Bronchial epithelial cell (primary cell): ENCODE results near the gene PFKFB3. TPM values are rescaled to one million over a fixed set of nuclear protein-coding genes. Genes with fewer than 3 reads are reported as not detected.
"Not testable (repeated sequence)": the region's sequence is repeated elsewhere in the genome, so short reads cannot be mapped to it uniquely, and the experiment has no call there.

Experiments
- DNase-seq: peaks from one replicate; pipeline ENCODE4 v3.0.0-alpha.2; 2010; ENCODE audit warnings: low read depth
- FAIRE-seq: peaks from 2 replicates; lab custom pipeline; 2011; peaks lifted over from hg19 to GRCh38; lab: Jason Lieb, UNC
- H3K27me3 ChIP-seq: 2 replicates; pipeline ENCODE4 v1.5.1; 2011; ENCODE audit warnings: low read length; ENCODE audit not compliant: control insufficient read depth, insufficient read depth
- H3K36me3 ChIP-seq: 2 replicates; pipeline ENCODE4 v1.5.1; 2011; ENCODE audit warnings: low read length; ENCODE audit not compliant: control insufficient read depth, insufficient read depth
- H3K4me3 ChIP-seq: 2 replicates; pipeline ENCODE4 v1.5.1; 2011; ENCODE audit warnings: mild to moderate bottlenecking, low read depth, low read length, control low read depth
- total RNA-seq: library from RNA; depleted of rRNA; stranded (reverse); fragments of >200 nt; gene quantifications from 2 replicates; pipeline ENCODE4 v1.2.1, GENCODE V29; 2014
- TF ChIP-seq, protein P1 (sequence below): IDR thresholded peaks from 2 replicates; pipeline ENCODE4 v1.5.1; 2011; ENCODE audit warnings: mild to moderate bottlenecking, moderate library complexity, low read length, control low read depth, inconsistent platforms; ENCODE audit not compliant: insufficient read depth, severe bottlenecking

The PFKFB3 gene
- total RNA-seq, 1 donor from 2014 or later: 18.7 TPM

DNA sequence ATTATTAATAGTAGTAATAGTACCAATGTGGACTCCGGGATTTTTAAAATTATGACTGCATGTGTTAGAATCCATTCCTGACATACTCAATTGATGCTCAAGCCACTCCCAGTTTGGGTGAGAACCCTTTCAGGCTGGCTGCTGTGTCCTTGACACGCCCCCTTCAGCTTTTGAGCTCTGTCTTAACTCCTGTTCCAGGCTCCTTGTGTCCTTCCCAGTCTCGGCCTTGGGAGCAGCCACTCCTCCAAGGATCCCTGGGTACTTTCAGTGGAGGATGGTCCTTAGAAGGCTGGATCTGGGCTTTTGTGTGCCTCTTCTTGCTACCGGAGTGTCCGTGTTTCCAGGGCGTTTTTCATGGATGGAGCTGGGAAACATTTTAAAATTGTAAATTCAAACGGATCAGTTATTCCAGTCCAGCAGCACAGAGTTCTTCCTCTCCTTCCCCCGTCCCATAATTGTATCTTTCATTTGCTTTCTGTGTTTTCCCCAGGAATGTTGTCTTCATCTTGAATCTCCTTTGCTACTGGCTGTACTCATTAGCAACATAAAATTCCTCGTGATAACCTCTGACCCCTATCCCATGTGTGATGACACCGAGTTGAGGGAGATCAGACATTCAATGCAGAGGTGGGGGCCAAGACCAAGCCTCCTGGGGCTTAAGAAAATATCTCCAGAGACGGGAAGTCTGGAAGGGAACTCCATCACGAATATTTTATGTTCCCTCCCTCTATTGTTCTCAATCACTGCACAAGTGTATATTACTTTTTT is 40.0 kb upstream of the PFKFB3 start:
- Histone ChIP-seq H3K27me3 (no peaks in the 10 kb centered on the region), H3K4me3 (no peak overlapping the region), H3K36me3 (peaks cover 4% of the 10 kb centered on the region)
- TF ChIP-seq, protein P1, sequence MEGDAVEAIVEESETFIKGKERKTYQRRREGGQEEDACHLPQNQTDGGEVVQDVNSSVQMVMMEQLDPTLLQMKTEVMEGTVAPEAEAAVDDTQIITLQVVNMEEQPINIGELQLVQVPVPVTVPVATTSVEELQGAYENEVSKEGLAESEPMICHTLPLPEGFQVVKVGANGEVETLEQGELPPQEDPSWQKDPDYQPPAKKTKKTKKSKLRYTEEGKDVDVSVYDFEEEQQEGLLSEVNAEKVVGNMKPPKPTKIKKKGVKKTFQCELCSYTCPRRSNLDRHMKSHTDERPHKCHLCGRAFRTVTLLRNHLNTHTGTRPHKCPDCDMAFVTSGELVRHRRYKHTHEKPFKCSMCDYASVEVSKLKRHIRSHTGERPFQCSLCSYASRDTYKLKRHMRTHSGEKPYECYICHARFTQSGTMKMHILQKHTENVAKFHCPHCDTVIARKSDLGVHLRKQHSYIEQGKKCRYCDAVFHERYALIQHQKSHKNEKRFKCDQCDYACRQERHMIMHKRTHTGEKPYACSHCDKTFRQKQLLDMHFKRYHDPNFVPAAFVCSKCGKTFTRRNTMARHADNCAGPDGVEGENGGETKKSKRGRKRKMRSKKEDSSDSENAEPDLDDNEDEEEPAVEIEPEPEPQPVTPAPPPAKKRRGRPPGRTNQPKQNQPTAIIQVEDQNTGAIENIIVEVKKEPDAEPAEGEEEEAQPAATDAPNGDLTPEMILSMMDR: no peak
- FAIRE-seq: no peak
- DNase-seq: no peak

DNA sequence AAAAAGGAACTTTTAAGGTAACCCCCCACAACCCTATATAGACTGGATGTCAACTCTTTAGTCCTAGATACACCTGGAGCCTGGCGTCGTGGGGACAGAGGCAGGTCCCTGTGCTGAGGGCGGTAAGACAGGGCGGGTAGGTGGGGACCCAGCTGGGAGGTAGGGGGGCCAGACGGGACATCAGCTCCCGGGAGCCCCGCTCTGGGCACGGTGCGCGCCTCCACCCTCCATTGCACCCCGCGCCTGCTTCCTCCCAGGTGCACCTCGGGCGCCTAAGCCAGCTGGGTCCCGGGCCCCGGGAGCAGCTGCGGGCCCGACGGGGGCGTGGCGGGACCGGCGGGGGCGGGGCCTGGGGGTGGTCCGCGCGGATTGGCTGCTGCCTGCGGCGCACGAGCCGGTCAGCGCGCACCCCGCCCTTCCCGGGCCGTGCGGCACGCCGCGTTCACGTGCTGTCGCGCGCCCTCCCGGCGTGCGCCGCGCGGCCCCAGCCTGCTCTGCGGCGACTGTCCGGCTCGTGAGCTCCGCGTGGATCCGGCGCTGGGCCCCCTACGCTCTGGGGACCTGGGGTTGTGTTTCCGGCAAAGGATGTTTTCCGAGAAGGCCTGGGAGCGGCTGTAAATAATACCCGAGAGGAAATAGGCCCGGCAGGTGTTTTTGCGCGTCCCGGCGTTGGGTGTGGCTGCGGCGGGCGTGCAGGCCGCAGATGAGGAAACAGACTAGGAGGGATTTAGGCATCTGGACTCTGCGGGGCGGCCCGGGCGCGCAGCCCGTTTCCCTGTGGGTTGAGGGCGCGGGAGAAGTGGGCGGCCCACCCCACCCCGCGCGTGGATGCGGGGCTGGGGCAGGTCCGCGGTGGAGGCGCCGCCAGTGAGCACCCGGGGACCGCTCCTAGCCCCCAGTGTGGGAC is 39.1 kb upstream of the PFKFB3 start:
- DNase-seq: peak; percentile 52

DNA sequence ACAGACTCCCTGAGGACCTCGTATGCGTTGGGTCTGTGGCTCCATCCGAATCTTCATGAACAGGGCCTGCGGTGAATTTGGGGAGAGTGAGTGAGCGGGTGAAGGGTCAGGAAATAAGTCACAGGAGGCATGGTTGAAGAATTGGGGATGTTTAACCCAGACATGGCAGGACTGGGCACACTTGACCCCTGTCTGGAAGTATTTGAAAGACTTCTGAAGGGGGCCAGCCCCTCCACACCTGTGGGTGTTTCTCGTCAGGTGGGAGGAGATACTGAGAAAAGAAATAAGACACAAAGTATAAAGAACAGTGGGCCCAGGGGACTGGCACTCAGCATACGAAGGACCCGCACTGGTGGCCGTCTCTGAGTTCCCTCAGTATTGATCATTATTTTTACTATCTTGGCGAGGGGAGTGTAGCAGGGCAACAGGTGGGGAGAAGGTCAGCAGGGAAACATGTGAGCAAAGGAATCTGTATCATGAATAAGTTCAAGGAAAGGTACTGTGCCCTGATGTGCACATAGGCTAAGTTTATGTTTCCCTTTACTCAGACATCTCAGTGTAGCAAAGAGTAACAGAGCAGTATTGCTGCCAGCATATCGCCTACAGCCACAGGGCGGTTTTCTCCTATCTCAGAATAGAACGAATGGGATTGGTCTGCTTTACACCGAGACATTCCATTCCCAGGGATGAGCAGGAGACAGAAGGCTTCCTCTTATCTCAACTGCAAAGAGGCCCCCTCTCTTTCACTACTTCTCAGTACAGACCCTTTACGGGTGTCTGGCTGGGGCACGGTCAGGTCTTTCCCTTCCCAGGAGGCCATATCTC is 38.2 kb upstream of the PFKFB3 start:
- TF ChIP-seq, protein P1: no peak
- Histone ChIP-seq H3K27me3 (no peaks in the 10 kb centered on the region), H3K4me3 (peak overlapping the region; percentile 79), H3K36me3 (peaks cover 6% of the 10 kb centered on the region)
- DNase-seq (no peak), FAIRE-seq (no peak)

More for the DNA sequence above, 39.1 kb upstream of the PFKFB3 start:
- Histone ChIP-seq H3K27me3 (no peaks in the 10 kb centered on the region), H3K36me3 (peaks cover 6% of the 10 kb centered on the region), H3K4me3 (peak overlapping the region; percentile 79)
- TF ChIP-seq, protein P1: no peak
- FAIRE-seq: no peak

DNA sequence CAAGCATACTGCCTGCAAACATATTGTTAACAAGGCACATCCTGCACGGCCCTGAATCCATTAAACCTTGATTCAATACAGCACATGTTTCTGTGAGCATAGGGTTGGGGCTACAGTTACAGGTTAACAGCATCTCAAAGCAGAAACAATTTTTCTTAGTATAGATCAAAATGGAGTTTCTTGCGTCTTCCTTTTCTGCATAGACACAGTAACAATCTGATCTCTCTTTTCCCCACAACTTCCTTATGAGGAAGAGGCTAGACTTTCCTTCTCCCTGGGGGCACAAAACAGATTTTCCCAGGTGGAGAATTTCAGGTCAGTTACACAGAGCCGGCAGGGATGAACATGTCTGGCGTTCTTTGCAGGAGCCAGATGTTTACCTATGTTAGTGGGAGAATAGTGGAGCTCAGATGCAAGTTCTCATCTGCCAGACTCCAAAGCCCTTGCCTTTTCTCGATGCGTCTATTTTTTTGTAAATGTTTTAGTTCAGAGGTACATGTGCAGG is 37.5 kb upstream of the PFKFB3 start:
- DNase-seq: peak; percentile 29
- H3K4me3 ChIP-seq: no peak overlapping the region
- TF ChIP-seq, protein P1: no peak
- no peaks in the 10 kb centered on the region for H3K27me3 ChIP-seq
- FAIRE-seq: no peak
- H3K36me3 ChIP-seq: peaks cover 6% of the 10 kb centered on the region

DNA sequence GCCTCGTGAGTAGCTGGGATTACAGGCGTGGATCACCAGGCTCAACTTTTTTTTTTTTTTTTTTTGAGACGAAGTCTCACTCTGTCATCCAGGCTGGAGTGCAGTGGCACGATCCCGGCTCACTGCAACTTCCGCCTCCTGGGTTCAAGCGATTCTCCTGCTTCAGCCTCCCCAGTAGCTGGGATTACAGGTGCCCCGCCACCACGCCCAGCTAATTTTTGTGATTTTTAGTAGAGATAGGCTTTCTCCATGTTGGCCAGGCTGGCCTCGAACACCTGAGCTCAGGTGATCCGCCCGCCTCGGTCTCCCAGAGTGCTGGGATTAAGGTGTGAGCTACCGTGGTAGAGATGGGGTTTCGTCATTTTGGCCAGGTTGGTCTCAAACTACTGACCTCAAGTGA is 36.8 kb upstream of the PFKFB3 start:
- FAIRE-seq, H3K4me3 ChIP-seq, H3K36me3 ChIP-seq, H3K27me3 ChIP-seq, DNase-seq: not testable (repeated sequence)
